8988T (cell line): ENCODE results near the gene AK4.
"Not testable (repeated sequence)": the region's sequence is repeated elsewhere in the genome, so short reads cannot be mapped to it uniquely, and the experiment has no call there.

Experiments used
- DNase-seq: peaks from one replicate; pipeline ENCODE4 v3.0.0; 2011

Gene AK4

DNA sequence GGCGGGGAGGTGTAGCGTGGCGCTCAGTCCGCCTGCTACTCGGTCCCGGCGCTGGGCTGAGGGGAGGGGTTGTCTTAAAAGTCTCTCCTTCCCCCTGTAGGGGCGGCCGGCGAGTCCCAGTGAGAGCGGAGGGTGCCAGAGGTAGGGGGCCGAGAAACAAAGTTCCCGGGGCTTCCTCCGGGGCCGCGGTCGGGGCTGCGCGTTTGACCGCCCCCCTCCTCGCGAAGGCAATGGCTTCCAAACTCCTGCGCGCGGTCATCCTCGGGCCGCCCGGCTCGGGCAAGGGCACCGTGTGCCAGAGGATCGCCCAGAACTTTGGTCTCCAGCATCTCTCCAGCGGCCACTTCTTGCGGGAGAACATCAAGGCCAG is at the start of gene AK4:
Gene AK4, plus strand, starts transcription at position 26 of the 370 bp plus-strand sequence. Its CDS starts 205 bp downstream, at position 231.
- not testable (repeated sequence) for DNase-seq

DNA sequence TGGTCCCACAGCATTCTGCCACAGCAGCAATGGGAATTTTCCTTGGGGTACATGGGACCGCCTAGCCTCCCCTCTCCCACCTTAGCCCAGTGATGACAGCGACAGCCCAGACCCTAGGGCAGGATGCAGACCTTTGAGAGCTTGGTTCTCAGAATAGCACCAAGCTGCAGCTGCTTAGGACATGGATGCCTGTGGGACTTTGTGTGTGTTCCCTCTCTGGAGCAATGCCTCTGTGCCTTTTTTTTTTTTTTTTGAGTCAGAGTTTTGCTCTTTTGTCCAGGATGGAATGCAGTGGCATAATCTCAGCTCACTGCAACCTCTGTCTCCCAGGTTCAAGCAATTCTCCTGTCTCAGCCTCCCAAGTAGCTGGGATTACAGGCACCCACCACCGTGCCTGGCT is 44.2 kb upstream of the AK4 start:
- no peak for DNase-seq

DNA sequence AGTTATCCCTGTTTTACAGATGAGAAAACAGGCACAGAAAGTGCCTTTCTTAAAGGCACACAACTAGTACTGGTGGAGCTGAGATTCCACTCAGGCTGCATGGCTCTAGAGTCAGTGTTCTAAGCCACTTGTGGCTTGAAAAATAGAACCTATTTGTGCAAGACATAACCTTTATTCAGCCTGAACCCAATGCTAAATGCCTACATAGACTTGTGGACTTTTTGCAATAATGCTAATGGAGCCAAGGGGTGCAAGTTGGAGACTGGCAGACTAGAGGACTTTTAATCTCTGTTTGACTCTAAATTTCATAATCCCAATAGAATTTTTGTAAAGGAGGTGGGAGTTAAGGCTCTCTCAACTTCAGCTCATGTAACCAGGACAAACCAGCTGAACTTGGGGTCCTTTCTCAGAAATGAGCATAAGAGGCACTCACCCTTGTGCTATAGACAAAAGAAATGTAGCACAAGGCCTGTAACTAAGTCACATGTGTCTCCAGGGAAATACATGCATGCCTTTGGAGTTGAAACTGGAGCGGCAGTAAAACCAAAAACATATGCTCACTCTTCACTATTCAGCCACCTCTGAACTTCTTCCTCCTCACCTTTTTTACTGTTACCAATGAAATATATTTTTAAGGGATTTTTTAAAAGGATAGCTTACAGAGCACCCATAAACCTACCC is 43.0 kb upstream of the AK4 start:
- no peak for DNase-seq

DNA sequence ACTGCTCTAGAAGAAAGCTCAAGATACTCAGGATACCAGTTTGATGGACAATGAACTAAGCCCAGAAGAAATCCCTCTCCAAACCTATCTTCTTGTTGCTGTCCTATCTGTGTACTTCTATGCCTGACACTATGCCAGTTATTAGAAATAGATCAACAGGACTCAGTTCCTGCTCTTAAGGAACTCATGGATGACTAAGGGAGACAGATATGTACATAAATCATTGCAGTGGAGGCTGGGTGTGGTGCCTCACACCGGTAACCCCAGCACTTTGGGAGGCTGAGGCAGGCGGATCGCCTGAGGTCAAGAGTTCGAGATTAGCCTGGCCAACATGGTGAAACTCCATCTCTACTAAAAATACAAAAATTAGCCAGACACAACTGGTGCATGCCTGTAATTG is 42.4 kb upstream of the AK4 start:
- DNase-seq: no peak

DNA sequence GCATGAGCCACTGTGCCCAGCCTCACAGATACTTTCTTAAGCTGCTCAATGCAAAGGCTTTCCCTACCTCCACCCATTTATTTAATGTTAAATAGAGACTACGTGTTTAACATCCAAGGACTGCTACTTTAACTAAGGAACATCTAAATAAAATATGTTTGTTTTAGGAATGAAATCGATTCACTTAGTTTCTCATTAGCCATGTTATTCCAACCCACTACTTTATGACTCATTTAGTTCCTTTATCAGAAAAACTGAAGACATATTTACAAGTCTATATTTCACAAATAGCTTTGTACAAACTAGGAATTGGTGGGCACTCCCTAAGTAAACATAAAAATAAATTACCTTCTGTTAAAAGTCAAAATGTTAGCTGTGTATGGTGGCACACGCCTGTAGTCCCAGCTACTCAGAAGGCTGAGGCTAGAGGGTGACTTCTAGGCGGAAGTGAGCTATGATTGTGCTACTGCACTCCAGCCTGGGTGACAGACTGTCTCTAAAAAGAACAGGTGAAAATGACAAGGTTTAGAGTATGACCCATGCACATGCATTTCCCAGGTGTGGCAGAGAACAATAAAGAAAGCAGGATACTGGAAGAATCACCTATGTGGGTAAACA is 39.9 kb upstream of the AK4 start:
- DNase-seq: no peak

DNA sequence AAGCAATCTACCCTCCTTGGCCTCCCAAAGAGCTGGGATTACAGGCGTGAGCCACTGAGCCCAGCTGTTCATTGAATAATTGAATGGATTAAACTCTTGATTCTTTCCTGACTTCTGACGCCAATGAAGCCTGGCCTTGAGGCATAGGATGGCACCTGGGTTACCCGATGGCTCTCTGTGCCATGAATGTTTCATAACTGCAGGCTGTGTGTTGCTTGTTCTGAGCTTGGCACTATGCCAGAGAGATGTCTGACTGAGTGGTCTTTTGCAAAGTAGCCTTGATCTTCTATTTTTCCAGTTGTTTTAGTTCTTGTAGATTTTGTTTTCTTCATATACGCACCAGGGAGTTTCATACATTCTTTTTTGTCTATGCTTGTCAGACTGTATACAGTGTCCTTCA is 38.5 kb upstream of the AK4 start:
- DNase-seq: no peak

DNA sequence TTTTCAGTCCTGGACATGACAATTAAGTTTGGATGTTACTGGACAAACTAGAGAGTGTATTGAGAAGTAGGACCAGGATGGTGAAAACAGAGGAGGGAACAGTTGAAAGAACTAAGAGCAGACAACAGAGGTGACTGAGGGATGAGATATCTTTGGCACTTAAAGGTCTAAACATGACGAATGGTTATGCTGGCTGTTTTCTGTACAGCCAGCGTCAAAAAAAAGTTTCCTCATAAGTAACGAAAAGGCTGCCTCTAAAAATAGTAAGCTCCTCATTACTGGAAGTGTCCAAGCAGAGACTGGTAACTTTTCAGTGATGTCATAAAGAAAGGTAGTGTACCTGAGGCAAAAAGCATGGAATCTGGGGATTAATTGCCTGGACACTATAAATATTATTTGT is 35.2 kb upstream of the AK4 start:
- DNase-seq: no peak

DNA sequence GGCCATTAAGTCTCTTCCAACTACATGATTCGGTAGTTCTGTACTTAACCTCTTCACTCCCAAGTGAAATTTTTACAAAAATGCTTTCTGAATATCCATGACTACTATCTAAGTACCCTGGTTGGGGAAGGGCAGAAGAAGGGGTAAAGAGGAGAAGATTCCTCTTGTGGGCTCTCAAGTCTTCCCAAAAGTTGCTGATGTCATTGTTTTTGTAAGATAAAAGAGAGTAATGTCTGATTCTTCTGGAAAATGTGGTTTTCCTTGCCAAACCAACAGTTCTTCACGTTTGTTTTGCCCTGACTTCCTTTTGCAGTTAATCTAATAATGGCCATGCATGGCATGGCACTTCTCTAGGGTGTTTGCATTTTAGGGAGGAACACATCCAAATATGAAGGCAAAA is 34.7 kb upstream of the AK4 start:
- no peak for DNase-seq

DNA sequence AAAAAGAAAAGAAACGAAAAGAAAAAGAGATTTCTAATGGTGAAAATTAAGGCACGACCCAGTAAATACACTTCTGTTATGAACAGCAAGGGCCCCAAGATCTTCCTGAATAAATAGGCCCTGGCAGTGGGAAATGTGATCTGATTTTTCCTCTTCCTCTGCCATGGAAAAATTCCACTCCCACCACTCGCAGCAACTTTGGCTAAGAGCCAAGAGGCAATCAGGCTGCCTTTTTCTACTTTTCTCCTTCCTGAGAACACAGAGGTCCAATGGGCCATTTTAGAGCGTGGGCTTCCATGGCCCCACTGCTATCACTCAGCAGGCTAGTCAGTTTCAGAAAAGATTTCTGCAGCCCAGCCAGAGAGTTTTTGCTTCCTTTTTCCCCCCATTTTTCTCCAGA is 33.7 kb upstream of the AK4 start:
- DNase-seq: no peak

DNA sequence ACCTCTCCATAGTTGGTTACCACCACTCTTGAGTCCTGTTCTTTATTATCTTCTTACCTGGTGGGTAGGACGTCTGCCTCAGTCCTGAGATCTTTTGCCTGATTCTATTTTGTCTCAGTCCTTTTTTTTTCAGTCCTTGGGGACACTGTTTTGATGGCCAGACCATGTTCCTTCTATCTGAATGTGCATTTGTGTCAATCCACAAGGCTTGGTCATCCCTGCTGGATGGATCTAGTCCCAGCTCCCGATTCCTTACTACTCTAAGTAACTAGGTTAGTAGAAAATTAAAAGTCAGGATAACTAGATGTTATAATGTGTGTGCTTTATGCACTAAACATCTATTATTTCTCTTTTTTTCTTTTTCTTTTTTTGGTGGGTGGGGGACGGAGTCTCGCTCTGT is 28.1 kb upstream of the AK4 start:
- no peak for DNase-seq

DNA sequence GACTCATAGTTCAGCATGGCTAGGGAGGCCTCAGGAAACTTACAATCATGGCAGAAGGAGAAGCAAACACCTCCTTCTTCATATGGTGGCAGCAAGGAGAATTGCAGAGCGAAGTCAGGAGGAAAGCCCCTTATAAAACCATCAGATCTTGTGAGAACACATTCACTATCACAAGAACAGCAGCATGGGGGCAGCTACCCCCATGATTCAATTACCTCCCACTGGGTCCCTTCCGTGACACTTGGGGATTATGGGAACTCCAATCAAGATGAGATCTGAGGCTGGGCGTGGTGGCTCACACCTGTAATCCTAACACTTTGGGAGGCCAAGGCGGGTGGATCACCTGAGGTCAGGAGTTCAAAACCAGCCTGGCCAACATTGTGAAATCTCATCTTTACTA is 18.9 kb upstream of the AK4 start:
- not testable (repeated sequence) for DNase-seq

DNA sequence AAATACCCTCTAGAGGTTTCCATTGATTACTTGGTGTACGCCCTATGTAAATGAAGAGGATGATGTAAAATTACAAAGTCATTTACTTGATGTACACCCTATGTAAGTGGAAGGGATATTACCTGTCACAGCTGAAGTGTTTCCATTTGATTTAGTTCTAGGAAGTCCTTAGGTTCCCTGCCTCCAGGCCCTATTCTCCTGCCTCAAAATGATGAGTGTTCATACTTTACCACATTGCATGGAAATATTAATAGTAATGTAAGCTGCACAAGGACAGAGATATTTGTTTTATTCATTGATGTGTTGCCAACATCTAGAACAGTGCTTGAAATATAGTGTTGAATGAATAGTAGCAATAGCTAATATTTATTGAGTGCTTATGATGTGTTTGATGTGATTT is 9.5 kb upstream of the AK4 start:
- no peak for DNase-seq

DNA sequence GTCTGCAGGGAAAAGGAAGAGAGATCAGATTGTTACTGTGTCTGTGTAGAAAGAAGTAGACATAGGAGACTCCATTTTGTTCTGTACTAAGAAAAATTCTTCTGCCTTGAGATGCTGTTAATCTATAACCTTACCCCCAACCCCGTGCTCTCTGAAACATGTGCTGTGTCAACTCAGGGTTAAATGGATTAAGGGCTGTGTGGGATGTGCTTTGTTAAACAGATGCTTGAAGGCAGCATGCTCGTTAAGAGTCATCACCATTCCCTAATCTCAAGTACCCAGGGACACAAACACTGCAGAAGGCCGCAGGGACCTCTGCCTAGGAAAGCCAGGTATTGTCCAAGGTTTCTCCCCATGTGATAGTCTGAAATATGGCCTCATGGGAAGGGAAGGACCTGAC is 8.2 kb upstream of the AK4 start:
- not testable (repeated sequence) for DNase-seq

DNA sequence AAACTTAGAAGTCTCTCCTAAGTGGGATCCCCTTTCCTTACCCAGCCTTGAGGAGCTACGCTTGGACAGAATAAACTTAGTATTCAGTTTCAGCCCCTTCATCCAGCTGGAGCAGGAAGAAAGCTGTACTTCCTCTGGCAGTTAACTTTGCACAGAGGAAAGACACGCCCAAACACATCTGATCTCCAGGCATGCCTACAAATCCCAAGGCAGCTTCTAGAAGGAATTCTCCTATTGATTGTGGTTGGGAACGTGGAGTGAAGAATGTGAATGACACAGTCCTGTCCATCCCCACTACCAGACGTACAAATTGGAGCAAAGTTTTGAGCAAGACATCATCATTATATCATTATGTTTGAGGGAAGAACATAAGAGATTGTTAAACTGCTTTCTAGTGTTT is 6.6 kb upstream of the AK4 start:
- DNase-seq: no peak

DNA sequence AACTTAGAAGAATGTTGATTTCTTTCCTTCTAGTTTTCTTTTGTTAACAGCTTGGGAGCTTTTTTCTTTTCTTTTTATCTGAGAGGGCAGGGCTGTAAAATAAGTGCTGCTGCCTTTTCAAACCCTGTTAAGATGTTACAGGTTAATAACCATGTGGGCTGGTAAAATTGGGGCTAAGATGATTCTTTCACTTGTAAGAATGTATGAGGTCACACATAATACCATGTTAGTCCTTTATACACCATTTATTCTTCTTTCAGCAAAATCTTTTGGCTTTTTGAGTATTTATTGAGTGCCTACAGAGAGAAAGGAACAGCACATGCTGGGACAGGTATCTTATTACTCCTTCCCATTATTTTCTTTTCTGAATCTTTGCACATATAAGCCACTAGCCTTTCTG is 6.1 kb upstream of the AK4 start:
- DNase-seq: no peak

DNA sequence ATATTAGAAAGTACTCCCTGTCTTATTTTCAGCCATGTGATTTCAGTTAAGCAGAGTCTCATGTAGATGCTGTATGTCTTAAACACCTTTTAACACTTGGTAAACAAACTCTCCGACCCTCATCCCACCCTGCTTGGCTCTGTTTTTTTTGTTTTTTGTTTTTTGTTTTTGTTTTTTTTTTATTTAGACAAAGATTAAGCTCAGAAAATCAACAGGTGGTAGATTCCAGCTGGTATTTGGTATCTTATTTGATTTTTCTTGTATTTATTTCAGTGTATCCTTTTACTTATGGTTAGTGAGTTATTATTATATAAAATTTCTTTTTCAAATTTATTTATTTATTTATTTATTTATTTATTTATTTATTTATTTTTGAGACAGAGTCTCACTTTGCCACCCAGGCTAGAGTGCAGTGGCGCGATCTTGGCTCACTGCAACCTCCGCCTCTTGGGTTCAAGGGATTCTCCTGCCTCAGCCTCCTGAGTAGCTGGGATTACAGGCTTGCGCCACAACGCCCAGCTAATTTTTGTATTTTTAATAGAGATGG is 4.8 kb upstream of the AK4 start:
- DNase-seq: not testable (repeated sequence)

DNA sequence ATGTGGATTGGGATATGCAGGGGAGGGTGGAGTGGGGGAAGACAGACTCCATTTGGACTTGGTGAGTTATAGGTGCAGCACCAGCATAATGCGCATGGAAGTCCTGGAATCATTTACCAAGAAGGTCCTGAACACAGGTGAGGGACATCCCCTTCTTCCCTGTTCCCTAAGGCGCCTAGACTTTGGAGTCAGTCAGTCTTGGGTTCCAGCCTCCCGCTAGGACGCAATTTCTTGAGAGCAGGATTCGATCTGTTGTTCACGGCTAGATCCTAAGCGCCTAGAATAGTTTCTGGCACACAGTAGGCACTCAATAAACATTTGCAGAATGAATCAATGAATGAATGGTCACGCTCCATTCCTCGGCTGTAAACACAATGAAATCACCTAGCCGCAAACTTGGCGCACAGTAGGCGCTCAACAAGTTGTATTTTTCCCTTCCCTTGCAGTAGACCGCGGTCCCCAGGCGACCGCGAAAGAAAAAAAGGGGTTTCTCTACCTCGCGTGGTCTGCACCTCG is 1.0 kb upstream of the AK4 start:
- no peak for DNase-seq

DNA sequence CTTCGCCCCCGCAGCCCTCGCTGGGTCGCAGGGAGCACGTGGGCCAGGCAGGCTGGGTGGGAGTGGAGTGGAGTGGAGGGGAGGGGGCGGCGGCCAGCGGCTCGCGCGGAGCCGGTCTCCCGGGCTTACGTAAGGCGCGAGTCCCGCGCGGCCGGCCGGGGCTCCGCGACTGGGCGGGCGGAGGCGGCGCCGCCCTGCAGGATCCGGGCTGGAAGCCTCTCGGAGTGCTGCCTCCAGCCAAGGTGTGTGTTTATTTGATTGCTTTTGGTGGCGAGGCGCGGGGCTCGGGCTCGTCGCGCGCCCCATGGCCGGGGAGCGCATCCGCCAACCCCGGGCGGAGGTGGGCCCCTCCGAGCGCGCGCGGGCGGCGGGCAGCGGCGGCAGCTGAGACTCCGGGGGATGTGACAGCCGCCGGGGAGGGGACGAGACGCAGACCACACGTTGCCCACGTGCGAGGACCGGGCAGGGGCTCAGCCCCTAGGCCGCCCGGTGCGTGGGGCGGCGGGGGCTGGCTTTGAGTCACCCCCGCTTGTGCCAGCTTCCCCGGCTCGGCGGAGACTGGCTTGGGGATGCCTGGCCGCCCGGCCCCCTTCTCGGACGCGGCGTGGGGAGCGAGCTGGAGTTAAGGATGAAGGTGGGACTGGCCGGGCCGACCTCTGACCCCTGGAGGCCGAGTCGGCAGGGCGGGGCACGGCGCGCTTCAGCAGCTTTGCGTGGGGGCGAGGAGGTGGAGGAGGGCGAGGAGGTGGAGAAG is 402 bp upstream of the AK4 start:
- DNase-seq: peak; percentile 24

DNA sequence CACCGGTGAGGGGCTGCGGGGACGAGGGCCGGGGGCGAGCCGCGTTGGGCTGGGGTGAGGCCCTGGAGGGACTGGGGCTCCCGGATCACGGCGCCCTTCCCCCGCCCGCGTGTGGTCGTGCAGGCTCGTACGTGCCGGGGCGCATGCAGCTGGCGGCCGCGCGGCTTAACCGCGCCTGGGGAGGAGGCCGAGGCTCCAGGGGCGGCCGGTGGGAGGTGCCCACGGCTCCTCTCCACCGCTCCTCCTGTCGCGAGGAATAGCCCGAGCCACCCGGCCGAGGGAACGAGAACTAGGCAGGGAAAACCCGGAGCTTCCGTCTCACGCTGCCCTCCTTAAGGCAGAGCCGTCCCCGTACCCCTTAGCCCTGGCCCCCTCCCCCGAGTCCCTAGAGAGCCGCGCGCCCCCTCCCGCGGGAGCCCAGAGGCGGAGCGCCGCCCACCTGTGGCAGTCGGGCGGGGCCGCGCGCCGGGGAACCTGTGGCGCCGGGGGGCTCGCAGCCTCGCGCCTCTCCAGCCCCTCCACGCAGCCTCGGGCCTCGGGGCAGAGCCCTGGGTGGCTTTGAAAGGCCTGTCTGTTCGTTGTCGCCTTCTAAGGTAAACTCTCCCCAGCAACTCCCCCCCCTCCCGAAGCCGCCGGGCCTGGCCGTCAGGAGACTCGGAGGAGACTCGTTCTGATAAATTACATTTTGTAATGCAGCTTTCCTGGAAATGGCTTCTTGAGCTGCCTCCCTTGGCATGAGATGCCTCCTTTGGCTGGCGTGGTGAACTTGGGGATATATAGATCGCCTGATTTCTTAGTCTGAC is 746 bp downstream of the AK4 start:
- peak; percentile 47 for DNase-seq

DNA sequence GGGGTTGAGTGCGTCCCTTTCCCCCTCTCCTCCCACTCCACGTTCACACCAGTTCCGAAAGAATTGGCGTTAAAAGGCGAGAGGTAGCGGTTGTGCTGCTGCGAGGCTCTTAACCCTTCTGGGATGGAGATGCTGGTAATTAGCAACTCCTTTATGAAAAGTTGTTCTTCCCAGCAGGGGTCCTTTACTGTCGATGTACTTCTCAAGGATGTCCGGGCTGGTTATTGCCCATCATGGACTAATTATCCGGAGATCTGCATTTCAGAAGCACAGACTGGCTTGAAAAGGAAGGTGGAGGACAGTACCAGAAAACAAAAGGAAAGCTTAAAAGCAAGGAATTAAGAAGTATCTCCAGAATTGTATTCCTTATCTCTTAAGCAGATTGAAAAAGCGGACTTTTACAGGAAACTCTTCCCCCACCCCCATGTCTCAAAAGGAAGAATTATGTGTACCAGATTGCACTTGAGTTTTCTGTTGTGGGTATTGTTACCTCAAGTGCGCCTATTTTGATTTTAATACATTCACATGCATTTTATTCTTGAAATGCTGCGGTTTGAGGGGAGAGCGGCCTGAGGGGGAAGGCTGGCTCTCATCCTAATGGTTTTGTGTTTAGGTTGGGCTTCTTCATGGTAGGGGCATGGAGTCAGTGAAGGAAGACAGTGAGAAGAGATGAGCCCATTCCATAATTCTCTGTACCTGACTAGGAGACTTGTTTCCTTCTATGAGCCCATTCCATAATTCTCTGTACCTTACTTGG is 1.5 kb downstream of the AK4 start:
- no peak for DNase-seq

DNA sequence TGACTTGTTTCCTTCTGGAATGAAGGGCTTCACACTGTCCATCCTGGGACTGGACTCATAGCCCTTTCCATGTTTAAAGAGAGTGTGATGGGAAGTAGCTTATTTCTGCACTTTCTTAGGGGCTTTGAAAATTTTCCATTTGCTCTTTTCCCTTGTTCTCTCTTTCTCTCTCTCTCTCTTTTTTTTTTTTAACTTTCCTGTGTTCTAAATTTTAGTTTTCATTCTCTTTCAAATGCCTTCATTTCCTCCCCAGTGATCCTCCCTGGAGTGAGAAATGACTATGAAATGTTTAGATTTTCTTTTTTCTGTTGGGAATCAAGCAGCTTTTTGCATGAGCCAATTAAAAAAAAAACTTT is 2.1 kb downstream of the AK4 start:
- no peak for DNase-seq

DNA sequence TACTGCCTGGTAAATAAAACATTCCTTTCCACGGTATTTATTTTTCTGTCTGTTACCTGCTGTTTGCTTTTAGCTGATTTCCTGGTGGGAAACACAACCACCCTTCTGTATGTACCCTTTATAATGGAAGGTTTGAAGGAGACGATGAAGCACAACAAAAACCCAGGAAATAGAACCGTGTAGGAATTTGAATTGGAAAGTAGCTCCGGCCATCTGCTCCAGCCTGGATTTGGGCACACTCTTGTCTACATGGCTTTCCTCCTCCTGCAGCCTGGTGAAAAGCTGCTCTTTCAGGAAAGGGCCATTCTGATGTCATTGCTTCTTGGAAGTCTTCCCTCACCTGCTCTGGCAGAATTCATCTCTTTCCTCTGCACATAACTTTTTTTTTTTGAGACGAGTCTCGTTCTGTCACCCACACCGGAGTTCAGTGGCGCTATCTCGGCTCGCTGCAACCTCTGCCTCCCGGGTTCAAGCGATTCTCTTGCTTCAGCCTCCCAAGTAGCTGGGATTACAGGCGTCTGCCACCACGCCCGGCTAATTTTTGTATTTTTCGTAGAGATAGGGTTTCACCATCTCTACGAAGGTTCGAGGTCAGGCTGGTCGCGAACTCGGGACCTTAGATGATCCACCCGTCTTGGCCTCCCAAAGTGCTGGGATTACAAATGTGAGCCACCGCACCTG is 2.7 kb downstream of the AK4 start:
- no peak for DNase-seq
